Measurements from ENCODE around the gene TFR2. TPM values are rescaled to one million over a fixed set of nuclear protein-coding genes. Genes with fewer than 3 reads are reported as not detected.

TFR2 gene
- total RNA-seq, 1 experiment from 2014 or later, result not detected

DNA sequence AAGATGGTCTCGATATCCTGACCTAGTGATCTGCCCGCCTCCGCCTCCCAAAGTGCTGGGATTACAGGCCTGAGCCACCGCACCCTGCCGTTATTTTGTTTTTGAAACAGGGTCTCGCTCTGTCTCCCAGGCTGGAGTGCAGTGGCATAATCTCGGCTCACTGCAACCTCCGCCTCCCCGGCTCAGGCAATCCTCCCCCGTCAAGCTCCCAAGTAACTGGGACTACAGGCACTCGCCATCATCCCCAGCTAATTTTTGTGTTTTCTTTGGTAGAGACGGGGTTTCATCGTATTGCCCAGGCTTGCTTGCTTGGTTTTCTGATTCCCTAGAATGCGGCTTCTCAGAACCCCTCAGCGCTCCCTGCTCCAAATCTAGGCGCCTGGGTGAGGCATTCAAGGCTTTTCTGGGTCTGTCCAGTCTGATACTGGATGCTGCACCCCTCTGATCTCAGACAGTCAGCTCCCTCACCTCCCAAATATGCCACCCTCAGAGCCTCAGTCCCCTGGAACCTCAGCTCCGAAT lies 1.3 kb downstream of the TFR2 start:
- ChIA-PET POLR2A (no interaction called here), CTCF (no interaction called here)
- Mint-ChIP-seq H3K36me3 (ENCODE audit: insufficient read depth, unreplicated experiment) (peaks cover 7% of the 10 kb centered on the region), H3K4me1 (ENCODE audit: insufficient read depth, unreplicated experiment) (no peaks in the 10 kb centered on the region), H3K9me3 (ENCODE audit: unreplicated experiment) (no peaks in the 10 kb centered on the region), H3K27me3 (ENCODE audit: insufficient read depth, unreplicated experiment) (peaks cover 17% of the 10 kb centered on the region), H3K27ac (ENCODE audit: low read depth, unreplicated experiment) (no peak overlapping the region), H3K4me3 (ENCODE audit: unreplicated experiment) (no peak overlapping the region)
- intact Hi-C loops (cut with micrococcal nuclease), result no loop called here
- TF ChIP-seq, protein P1, sequence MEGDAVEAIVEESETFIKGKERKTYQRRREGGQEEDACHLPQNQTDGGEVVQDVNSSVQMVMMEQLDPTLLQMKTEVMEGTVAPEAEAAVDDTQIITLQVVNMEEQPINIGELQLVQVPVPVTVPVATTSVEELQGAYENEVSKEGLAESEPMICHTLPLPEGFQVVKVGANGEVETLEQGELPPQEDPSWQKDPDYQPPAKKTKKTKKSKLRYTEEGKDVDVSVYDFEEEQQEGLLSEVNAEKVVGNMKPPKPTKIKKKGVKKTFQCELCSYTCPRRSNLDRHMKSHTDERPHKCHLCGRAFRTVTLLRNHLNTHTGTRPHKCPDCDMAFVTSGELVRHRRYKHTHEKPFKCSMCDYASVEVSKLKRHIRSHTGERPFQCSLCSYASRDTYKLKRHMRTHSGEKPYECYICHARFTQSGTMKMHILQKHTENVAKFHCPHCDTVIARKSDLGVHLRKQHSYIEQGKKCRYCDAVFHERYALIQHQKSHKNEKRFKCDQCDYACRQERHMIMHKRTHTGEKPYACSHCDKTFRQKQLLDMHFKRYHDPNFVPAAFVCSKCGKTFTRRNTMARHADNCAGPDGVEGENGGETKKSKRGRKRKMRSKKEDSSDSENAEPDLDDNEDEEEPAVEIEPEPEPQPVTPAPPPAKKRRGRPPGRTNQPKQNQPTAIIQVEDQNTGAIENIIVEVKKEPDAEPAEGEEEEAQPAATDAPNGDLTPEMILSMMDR (IDR thresholded peaks at IDR 0.05; ENCODE audit: unreplicated experiment), result no peak
- no TSS peak for BruUV-seq (replicated peaks)
- DNase-seq (ENCODE audit: unreplicated experiment), result no peak

DNA sequence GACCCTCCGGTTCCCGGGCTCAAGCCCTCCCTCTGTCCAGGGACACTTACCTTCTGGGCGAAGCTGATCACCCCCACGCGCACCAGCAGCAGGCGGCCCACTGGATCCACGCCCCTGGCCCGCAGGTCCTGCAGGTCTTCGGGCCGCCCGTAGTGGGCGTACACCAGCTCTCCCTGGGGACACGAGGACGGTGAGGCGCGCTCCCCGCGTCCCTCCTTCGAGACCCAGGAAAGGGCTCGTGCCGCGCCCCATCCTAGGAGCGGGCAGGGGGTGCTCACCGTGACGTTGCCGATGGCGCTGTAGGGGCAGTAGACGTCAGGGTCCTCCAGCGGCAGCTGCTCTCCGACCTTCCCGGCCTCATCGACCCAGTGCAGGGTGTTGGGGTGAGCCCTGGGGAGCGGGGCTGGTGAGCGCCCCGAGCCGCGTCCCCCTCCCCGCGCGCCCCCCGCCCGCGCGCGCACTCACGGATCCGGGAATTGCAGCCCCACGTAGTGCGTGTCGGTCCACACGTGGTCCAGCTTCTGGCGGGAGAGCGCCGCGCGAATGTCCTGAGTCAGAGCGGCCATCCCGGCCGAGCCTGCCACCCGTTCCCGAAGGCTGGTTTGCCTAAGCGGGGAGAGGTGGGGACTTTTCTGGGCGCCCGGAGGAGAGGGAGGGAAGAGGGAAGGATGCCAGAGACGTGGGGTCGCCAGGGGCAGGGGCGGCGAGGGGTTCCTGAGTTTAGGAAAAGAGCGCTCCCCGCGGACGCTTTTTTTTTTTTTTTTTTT lies 8.2 kb downstream of the TFR2 start:
- no peak for DNase-seq (ENCODE audit: unreplicated experiment)
- ChIA-PET CTCF (interaction anchor here (0.7 kb wide), 2 partner anchors 20 to 43 kb away, joined by 4 to 5 read pairs; no protein-coding TSS in a partner anchor), POLR2A (no interaction called here)
- Mint-ChIP-seq H3K36me3 (ENCODE audit: insufficient read depth, unreplicated experiment) (peaks cover 13% of the 10 kb centered on the region), H3K27ac (ENCODE audit: low read depth, unreplicated experiment) (no peak overlapping the region), H3K27me3 (ENCODE audit: insufficient read depth, unreplicated experiment) (peaks cover 29% of the 10 kb centered on the region), H3K4me3 (ENCODE audit: unreplicated experiment) (no peak overlapping the region), H3K4me1 (ENCODE audit: insufficient read depth, unreplicated experiment) (no peaks in the 10 kb centered on the region), H3K9me3 (ENCODE audit: unreplicated experiment) (no peaks in the 10 kb centered on the region)
- intact Hi-C loops (cut with micrococcal nuclease), result no loop called here
- BruUV-seq (replicated peaks), result no TSS peak
- TF ChIP-seq, protein P1 (IDR thresholded peaks at IDR 0.05; ENCODE audit: unreplicated experiment), result no peak

- peaks cover 7% of the 10 kb centered on the region for H3K36me3 Mint-ChIP-seq (ENCODE audit: insufficient read depth, unreplicated experiment)
- no peak overlapping the region for H3K4me3 Mint-ChIP-seq (ENCODE audit: unreplicated experiment)
- peaks cover 17% of the 10 kb centered on the region for H3K27me3 Mint-ChIP-seq (ENCODE audit: insufficient read depth, unreplicated experiment)
- ChIA-PET POLR2A (interaction anchor here (0.7 kb wide), 1 partner anchor 60 kb away, joined by 3 read pairs; no protein-coding TSS in a partner anchor), CTCF (interaction anchor here (0.6 kb wide), 1 partner anchor 161 kb away, joined by 3 read pairs; no protein-coding TSS in a partner anchor)
- H3K9me3 Mint-ChIP-seq (ENCODE audit: unreplicated experiment), result no peaks in the 10 kb centered on the region
- no peak overlapping the region for H3K27ac Mint-ChIP-seq (ENCODE audit: low read depth, unreplicated experiment)
- BruUV-seq (replicated peaks), result no TSS peak
- intact Hi-C loops (cut with micrococcal nuclease), result no loop called here
- TF ChIP-seq, protein P1 (IDR thresholded peaks at IDR 0.05; ENCODE audit: unreplicated experiment), result no peak
- H3K4me1 Mint-ChIP-seq (ENCODE audit: insufficient read depth, unreplicated experiment), result no peaks in the 10 kb centered on the region
- DNase-seq (ENCODE audit: unreplicated experiment), result no peak
These were observed 11.3 kb downstream of the TFR2 start for GRCh38 chr7:100630066-100630465.

GRCh38 chr7:100629117-100629716 lies 12.1 kb downstream of the TFR2 start:
- Mint-ChIP-seq H3K36me3 (ENCODE audit: insufficient read depth, unreplicated experiment) (peaks cover 7% of the 10 kb centered on the region), H3K4me3 (ENCODE audit: unreplicated experiment) (no peak overlapping the region), H3K27me3 (ENCODE audit: insufficient read depth, unreplicated experiment) (peaks cover 8% of the 10 kb centered on the region), H3K9me3 (ENCODE audit: unreplicated experiment) (no peaks in the 10 kb centered on the region), H3K4me1 (ENCODE audit: insufficient read depth, unreplicated experiment) (peaks cover 2% of the 10 kb centered on the region), H3K27ac (ENCODE audit: low read depth, unreplicated experiment) (no peak overlapping the region)
- ChIA-PET CTCF (interaction anchor here (0.6 to 0.7 kb wide), 3 partner anchors 11 to 76 kb away, joined by 3 read pairs; no protein-coding TSS in a partner anchor), POLR2A (no interaction called here)
- intact Hi-C loops (cut with micrococcal nuclease), result loop anchor here (5.0 kb wide), 1 partner anchor 43 kb away; the partner anchor contains the start of gene GNB2
- TF ChIP-seq, protein P1 (IDR thresholded peaks at IDR 0.05; ENCODE audit: unreplicated experiment), result peak; percentile 24
- BruUV-seq (replicated peaks), result no TSS peak
- DNase-seq (ENCODE audit: unreplicated experiment), result peak; percentile 37

Measured in MCF 10A (cell line).